T-helper 17 cell (primary cell): ENCODE results near the gene LSS. TPM values are rescaled to one million over a fixed set of nuclear protein-coding genes. Genes with fewer than 3 reads are reported as not detected.
"Not testable (repeated sequence)": the region's sequence is repeated elsewhere in the genome, so short reads cannot be mapped to it uniquely, and the experiment has no call there.

ENCODE experiments used
- ATAC-seq: fragments of 150-1000 bp; cut with Tn5 transposase; 2 replicates; pipeline ENCODE4 v1.10.0; 2021; ENCODE audit warnings: mild to moderate bottlenecking, moderate library complexity
- DNase-seq, 3 donors: peaks; one replicate each; pipeline versions ENCODE4 v3.0.0 to v3.0.0-alpha.2; 2020 to 2021
- H3K9me3 ChIP-seq: one replicate; pipeline ENCODE4 v1.7.0; 2013; ENCODE audit warnings: low read length, mild to moderate bottlenecking; ENCODE audit not compliant: control insufficient read depth, poor library complexity, severe bottlenecking
- H3K27ac Mint-ChIP-seq: one replicate; pipeline ENCODE4 v1.8.0; 2022; ENCODE audit warnings: mild to moderate bottlenecking, moderate library complexity, mixed read lengths
- H3K27me3 Mint-ChIP-seq: one replicate; pipeline ENCODE4 v1.8.0; 2022; ENCODE audit warnings: mixed read lengths
- H3K36me3 Mint-ChIP-seq: one replicate; pipeline ENCODE4 v1.8.0; 2022; ENCODE audit warnings: low read depth, mixed read lengths
- H3K4me1 Mint-ChIP-seq: one replicate; pipeline ENCODE4 v1.8.0; 2022; ENCODE audit warnings: mild to moderate bottlenecking, mixed read lengths
- H3K4me3 Mint-ChIP-seq: one replicate; pipeline ENCODE4 v1.8.0; 2022; ENCODE audit warnings: mild to moderate bottlenecking, moderate library complexity, mixed read lengths
- total RNA-seq, 4 donors: library from RNA in 2 of 4; stranded (reverse) in 2 of 4; gene quantifications; one replicate each; pipeline ENCODE4 v1.2.3 and lab custom pipeline; 2022 to 2026

Gene LSS
- total RNA-seq, 2 donors from 2014 or later: 31.1 to 36.8 TPM

DNA sequence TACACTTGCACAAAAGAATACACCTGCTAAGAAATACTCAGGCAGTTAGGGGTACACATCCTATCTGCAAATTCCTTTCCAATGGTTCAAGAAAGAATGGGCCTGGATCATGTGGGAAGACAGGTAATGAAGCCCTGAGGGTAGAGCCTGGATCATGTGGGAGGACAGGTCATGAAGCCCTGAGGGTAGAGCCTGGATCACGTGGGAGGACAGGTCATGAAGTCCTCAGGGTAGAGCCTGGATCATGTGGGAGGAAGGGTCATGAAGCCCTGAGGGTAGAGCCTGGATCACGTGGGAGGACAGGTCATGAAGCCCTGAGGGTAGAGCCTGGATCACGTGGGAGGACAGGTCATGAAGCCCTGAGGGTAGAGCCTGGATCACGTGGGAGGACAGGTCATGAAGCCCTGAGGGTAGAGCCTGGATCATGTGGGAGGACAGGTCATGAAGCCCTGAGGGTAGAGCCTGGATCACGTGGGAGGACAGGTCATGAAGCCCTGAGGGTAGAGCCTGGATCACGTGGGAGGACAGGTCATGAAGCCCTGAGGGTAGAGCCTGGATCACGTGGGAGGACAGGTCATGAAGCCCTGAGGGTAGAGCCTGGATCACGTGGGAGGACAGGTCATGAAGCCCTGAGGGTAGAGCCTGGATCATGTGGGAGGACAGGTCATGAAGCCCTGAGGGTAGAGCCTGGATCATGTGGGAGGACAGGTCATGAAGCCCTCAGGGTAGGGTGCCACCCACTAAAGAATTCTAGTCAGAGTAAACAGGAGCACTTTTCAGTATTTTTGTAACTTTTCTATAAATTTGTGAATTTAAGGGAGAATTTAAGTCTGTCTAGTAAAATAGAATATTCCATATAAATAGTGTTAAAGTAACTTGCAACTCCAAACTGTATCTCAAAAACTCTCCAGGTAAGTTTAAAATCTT, 27.4 kb downstream of the LSS start:
- H3K4me1 Mint-ChIP-seq, H3K9me3 ChIP-seq, DNase-seq, H3K27ac Mint-ChIP-seq, H3K36me3 Mint-ChIP-seq, H3K4me3 Mint-ChIP-seq, H3K27me3 Mint-ChIP-seq, ATAC-seq: not testable (repeated sequence)

DNA sequence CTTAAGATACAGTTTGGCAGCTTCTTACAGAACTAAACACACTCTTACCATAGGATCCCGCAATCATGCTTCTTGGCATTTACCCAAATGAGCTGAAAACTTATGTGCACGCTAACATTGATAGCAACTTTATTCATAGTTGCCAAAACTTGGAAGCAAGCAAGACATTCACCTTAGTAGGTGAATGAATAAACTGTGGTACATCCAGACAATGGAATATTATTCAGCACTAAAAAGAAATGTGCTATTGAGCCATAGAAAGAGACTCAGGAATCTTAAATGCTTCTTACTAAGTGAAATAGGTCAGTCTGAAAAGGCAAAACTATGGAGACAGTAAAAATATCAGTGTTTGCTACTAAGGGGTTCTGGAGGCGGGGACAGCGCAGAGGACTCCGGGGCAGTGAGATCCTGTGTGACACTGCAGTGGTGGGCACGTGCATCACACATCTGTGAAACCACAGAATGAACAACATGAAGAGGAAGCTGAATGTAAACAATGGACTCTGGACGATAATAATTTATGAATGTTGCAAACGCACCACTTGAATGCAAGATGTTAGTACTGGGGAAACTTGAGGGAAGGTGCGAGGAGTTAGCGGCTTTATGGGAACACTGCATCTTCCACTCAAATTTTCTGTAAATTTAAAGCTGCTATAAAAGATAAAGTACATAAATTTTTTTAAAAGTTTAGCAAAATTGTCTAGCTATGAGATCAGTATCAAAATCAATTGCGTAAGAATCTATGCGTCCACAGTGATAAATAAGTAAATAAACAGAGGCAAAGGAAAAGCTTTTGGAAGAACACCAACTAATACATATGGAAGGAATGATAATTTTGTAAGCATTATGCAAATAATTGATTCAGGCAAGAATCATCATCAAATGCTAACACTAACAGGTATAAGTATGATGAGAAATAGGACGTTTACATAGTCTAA, 28.9 kb downstream of the LSS start:
- H3K27me3 Mint-ChIP-seq: no peaks in the 10 kb centered on the region
- peaks cover 5% of the 10 kb centered on the region for H3K4me1 Mint-ChIP-seq
- H3K4me3 Mint-ChIP-seq: no peak overlapping the region
- ATAC-seq (no peak), DNase-seq (no peak)
- H3K36me3 Mint-ChIP-seq: peaks cover 3% of the 10 kb centered on the region
- no peak overlapping the region for H3K27ac Mint-ChIP-seq
- H3K9me3 ChIP-seq: no peaks in the 10 kb centered on the region

DNA sequence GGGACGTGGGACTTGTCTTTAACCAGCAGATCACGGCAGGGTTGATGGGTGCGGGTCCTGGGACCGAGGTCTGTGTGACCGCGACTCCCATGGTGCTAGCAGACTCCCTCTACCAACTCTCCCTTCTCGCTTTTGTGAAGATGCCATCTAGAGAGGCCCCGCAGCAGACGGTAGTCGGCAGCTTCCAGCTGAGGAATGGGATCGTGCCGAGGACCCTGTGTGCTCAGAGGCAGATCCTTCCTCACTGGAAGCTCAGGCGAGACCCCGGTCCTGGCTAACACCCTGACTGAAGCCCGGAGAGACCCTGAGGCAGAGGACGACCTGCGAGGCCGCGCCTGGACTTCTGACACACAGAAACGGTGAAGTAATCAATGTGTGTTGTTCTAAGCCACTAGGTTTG, 31.8 kb downstream of the LSS start:
- Mint-ChIP-seq H3K4me1 (peaks cover 2% of the 10 kb centered on the region), H3K36me3 (peaks cover 3% of the 10 kb centered on the region), H3K27me3 (no peaks in the 10 kb centered on the region), H3K4me3 (no peak overlapping the region), H3K27ac (peak overlapping the region; percentile 47)
- H3K9me3 ChIP-seq: no peaks in the 10 kb centered on the region
- ATAC-seq (no peak), DNase-seq (no peak)

DNA sequence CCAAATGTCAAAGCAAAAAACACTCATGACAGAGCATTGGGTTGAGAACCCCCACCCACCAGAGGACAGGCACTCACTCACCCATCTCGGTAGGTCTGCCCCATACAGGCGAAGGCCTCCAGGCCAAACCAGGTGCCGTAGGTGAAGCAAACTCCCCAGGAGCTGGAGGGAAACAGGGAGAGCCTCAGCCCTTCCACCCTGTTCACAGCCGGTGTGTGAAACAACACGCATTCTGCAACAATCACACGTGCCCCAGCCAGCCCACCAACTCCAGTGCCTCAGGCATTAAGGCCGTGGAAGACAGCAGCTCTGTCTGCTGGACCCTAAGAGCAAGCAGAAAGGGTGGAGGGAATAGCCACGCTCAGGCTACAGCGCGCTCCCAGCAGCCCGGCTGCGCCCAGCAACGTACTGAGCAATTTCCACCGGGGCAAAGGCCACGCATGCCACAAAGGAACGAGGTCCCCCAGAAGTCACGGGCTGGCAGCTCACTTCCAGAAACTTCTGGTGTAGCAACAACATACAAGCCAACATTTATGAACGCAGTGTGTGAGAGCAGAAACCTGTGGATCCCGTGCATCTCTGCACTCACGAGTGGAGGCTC, 32.9 kb downstream of the LSS start:
- Mint-ChIP-seq H3K36me3 (peaks cover 3% of the 10 kb centered on the region), H3K4me3 (no peak overlapping the region), H3K27me3 (no peaks in the 10 kb centered on the region), H3K4me1 (peaks cover 2% of the 10 kb centered on the region), H3K27ac (peak overlapping the region; percentile 41)
- ATAC-seq (no peak), DNase-seq (no peak)
- H3K9me3 ChIP-seq: no peaks in the 10 kb centered on the region

DNA sequence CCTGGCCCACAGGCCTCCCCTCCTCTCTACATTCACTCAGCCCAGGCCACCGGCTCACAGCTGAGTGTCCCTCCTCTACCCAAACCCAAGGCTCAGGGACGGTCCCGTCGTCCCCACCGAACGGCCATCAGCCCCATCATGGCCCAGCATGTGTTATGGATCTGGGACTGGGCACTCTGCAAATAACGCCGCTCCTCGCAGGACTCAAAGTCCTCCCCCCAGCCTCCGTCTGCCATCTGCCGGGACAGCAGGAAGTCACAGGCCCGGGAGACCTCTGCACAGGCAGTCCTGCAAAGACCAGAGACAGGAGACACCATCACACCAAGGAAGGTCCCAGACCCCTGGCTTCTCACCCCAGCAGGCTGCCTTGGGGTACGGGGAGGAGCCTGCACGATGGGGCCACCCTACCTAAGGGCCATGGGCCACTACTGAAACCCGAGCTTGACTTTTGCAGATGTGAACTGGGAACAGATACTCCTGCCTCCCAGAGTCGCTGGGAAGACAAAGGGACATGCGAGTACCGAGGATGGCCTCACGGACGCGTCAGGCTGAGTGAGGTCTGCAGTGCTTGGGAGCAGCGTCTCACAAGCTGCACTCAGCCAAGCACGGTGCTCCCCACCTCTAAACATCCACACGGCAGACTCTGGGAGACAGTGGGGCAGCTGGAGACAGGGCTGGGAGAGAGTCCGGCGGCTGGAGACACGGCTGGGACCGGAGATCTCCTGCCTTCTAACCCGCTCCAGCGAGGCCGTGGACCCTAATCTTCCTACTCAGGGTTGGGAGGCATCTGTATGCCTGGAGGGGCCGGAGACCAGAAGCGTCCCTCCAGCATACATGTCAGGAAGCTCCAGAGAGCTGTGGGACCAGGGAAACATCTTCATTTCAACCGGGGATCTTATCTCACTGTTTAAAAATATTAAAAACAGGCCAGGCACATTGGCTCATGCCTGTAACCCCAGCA, 33.9 kb downstream of the LSS start:
- H3K9me3 ChIP-seq: no peaks in the 10 kb centered on the region
- ATAC-seq (no peak), DNase-seq (no peak)
- no peak overlapping the region for H3K4me3 Mint-ChIP-seq
- peak overlapping the region; percentile 41 for H3K27ac Mint-ChIP-seq
- no peaks in the 10 kb centered on the region for H3K27me3 Mint-ChIP-seq
- peaks cover 1% of the 10 kb centered on the region for H3K4me1 Mint-ChIP-seq
- peaks cover 2% of the 10 kb centered on the region for H3K36me3 Mint-ChIP-seq

DNA sequence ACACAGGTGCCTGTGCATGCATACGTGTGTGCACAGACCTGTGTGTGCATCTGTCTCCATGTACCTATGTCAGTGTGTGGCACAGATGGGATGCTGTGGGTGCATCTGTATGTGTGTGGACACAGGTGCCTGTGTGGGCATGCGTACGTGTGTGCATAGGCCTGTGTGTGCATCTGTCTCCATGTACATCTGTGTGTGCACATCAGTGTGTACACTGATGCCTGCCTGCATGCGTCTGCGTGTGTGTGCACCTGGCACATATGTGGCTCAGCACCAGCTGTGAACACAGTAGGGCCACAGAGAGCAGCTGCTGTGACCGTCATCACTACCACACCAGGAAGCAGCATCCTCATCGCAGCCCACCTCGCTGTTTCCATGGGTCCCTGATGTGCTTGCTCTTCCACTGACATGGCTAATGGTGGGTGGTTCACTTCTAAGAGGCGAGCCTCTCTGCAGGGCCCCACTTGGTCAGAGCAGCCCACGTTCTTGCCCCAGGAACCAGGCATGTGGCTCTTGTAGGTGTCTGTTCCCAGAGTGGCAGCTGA, 34.7 kb downstream of the LSS start:
- H3K9me3 ChIP-seq: no peaks in the 10 kb centered on the region
- Mint-ChIP-seq H3K36me3 (peaks cover 2% of the 10 kb centered on the region), H3K4me3 (no peak overlapping the region), H3K27me3 (no peaks in the 10 kb centered on the region), H3K4me1 (no peaks in the 10 kb centered on the region), H3K27ac (no peak overlapping the region)
- DNase-seq (no peak), ATAC-seq (no peak)

DNA sequence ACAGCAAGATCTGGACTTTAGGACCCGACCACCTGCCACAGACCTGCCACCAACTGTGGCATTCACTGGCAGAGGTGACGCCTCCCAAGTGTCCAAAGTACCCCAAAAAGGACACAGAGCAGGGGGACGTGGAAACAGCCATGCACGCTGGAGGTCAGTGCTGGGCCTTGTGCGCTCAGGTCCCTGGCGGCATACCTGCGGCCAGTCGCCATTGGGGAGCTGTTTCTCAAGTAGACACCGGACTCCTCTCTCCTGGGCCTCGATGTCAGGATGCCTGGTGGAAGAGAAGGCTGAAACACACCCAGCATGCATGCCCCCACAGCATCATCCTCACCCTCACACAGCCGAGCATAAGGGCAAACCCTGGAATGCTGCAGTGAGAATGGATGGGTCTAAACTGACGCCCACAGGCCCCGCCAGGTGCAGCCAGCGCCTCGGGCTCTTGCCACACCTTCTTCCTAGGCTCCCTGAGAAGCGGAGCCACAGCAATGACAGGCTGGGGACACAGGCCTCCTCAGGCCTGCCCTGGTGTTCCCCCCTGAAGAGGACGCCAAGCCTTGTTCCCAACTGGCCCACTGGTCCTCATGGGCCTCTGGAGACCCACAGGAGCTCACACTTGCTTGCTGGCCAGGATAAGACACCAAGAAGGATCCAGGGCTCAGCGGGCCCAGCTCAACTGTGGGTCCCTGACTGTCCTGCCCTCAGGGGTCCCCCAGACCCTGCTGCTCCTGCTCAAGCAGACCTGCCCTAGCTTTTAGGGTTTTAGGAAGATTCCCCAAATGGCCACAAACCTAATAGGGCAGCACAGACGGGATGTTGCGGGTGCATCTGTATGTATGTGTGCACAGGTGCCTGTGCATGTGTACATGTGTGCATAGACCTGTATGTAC, 36.6 kb downstream of the LSS start:
- no peaks in the 10 kb centered on the region for H3K27me3 Mint-ChIP-seq
- H3K36me3 Mint-ChIP-seq: peaks cover 3% of the 10 kb centered on the region
- H3K9me3 ChIP-seq: no peaks in the 10 kb centered on the region
- DNase-seq: no peak
- H3K4me1 Mint-ChIP-seq: peaks cover 2% of the 10 kb centered on the region
- no peak overlapping the region for H3K27ac Mint-ChIP-seq
- H3K4me3 Mint-ChIP-seq: no peak overlapping the region
- no peak for ATAC-seq

DNA sequence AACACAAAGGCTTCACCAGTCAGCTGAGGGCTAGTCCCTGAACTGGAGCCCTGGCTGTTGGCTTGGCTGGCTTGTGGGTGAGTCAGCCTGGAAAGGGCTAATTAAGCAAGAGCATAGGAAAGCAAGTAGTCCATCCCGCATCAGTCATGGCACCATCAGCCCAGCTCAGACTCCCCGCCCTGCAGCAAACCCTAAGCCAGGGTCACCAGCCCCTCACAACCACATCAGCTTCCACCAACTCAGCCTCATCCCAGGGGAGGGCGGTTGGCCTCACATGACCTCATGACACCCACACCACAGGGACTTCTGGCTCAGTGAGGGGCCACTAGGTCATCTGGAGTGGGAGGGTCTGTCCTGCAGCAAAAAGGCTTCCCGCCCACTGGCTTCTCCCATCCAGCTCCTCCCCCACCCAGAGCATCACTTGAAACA, 37.3 kb downstream of the LSS start:
- Mint-ChIP-seq H3K4me1 (peaks cover 2% of the 10 kb centered on the region), H3K4me3 (no peak overlapping the region), H3K27me3 (no peaks in the 10 kb centered on the region), H3K36me3 (peaks cover 3% of the 10 kb centered on the region), H3K27ac (no peak overlapping the region)
- no peak for ATAC-seq
- H3K9me3 ChIP-seq: no peaks in the 10 kb centered on the region
- no peak for DNase-seq

DNA sequence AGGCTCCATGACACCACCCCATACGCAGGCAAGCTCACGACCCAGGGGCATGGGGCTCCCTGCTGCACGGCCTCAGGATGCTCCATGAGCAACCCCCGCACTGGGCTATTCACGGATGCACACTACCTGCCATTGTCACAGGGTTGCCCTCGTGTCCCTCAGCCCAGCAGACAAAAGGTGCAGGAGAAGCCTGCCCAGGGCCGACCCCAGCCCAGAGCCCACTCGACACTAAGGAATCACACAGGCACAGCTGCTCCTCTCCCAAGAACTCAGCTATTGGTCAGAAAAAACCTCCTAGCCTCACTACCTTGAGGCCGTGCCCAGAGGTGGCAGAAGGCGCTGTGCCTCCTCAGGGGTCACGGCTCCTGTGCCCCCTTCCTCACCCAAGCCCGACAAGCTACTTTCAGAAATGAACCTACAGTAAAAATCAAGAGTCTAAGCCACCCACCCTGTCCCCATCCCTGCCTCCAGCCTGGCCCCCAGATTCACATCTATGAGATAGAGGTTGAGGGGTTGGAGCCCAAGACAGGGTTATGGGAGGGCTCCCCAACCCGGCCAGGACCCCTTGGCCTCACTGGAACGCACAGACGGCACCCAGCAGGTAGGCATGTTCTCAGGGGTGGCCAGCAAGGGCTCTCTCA, 38.0 kb downstream of the LSS start:
- no peaks in the 10 kb centered on the region for H3K9me3 ChIP-seq
- peaks cover 3% of the 10 kb centered on the region for H3K36me3 Mint-ChIP-seq
- no peak overlapping the region for H3K27ac Mint-ChIP-seq
- DNase-seq: no peak
- no peak for ATAC-seq
- H3K27me3 Mint-ChIP-seq: no peaks in the 10 kb centered on the region
- H3K4me1 Mint-ChIP-seq: peaks cover 2% of the 10 kb centered on the region
- H3K4me3 Mint-ChIP-seq: no peak overlapping the region

DNA sequence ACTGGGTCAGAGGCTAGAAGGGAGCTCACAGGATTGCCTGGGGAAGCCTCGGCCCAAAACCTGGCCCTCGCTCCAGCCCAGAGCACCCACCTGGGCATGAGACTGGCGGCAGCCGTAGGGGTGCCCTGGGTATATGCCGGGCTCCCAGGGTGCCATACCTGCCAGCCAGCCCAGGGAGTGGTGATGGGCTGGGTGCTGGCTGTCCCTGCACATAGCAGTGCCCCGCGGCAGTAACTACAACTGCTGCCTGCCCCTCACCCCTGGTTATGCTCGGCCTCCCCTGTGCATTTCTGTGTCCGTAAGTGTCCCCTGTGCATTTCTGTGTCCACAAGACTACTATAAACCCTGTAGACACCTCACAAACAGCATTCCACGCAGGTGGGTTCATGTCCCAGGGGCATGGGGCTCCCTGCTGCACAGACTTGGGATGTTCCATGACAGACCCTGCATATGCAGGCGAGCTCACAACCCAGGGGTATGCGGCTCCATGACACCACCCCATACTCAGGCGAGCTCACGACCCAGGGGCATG, 38.5 kb downstream of the LSS start:
- Mint-ChIP-seq H3K4me1 (peaks cover 2% of the 10 kb centered on the region), H3K27me3 (no peaks in the 10 kb centered on the region), H3K4me3 (no peak overlapping the region), H3K27ac (no peak overlapping the region), H3K36me3 (peaks cover 2% of the 10 kb centered on the region)
- ATAC-seq (no peak), DNase-seq (no peak)
- no peaks in the 10 kb centered on the region for H3K9me3 ChIP-seq
